Activated CD4-positive, alpha-beta memory T cell treated with anti-CD3 and anti-CD28 coated beads for 36 hours (primary cell): ENCODE measurements around the gene SMARCD3. TPM values are rescaled to one million over a fixed set of nuclear protein-coding genes. Genes with fewer than 3 reads are reported as not detected.

Experiments used
- CTCF ChIA-PET: fragments of 350-600 bp; sonication (Branson Sonifier 250); formaldehyde crosslinking; loops from one replicate; lab custom pipeline; 2021; ENCODE audit warnings: antibody characterized with exemption, inconsistent platforms; lab: Charles Lee
- POLR2A ChIA-PET: fragments of 350-600 bp; sonication (Branson Sonifier 250); formaldehyde crosslinking; loops from one replicate; lab custom pipeline; 2021; ENCODE audit warnings: antibody characterized with exemption; lab: Charles Lee
- DNase-seq: peaks from one replicate; pipeline ENCODE4 v3.0.0-alpha.2; 2020
- H3K27ac Mint-ChIP-seq: one replicate; pipeline ENCODE4 v1.8.0; 2021; ENCODE audit warnings: mixed read lengths
- H3K27me3 Mint-ChIP-seq: one replicate; pipeline ENCODE4 v1.8.0; 2021; ENCODE audit warnings: mixed read lengths
- H3K36me3 Mint-ChIP-seq: one replicate; pipeline ENCODE4 v1.8.0; 2021; ENCODE audit warnings: mixed read lengths
- H3K4me1 Mint-ChIP-seq: one replicate; pipeline ENCODE4 v1.8.0; 2021; ENCODE audit warnings: low read depth, mixed read lengths
- H3K4me3 Mint-ChIP-seq: one replicate; pipeline ENCODE4 v1.8.0; 2021; ENCODE audit warnings: mild to moderate bottlenecking, mixed read lengths
- H3K9me3 Mint-ChIP-seq: one replicate; pipeline ENCODE4 v1.8.0; 2021; ENCODE audit warnings: mixed read lengths
- intact Hi-C: fragments of 100-400 bp; cut with micrococcal nuclease; formaldehyde crosslinking; loops from one replicate; pipeline ENCODE4 v1.15.1; 2023
- total RNA-seq, 2 experiments: library from RNA; stranded (reverse); gene quantifications; one replicate each; pipeline ENCODE4 v1.2.3, GENCODE V29; 2021

Gene SMARCD3
- total RNA-seq, 2 experiments from 2014 or later = 4.4 to 5.5 TPM

DNA sequence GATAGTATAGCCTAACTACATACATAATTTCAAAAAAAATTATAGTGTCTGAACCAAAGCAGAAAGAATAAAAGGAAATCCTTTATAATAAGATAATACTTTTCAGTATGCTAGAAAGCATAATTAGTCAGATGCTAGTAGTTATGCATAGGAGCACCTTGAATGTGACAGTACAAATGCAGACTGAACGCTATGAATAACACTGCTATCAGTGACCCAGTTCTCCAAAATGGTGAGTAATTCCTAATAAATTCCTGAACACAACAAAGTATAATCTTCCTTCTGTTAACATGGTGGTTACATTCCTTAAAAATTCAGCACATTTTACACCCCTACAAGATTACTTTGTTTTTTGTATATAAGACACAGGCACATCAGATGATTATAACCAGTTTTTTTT, 17.4 kb downstream of the SMARCD3 start:
- Mint-ChIP-seq H3K27ac (no peak overlapping the region), H3K4me1 (peaks cover 48% of the 10 kb centered on the region), H3K4me3 (no peak overlapping the region), H3K36me3 (peaks cover 18% of the 10 kb centered on the region), H3K9me3 (no peaks in the 10 kb centered on the region), H3K27me3 (no peaks in the 10 kb centered on the region)
- ChIA-PET POLR2A (no interaction called here), CTCF (interaction anchor here (1.0 kb wide), 1 partner anchor 13 kb away, joined by 3 read pairs; no protein-coding TSS in a partner anchor)
- no peak for DNase-seq
- intact Hi-C loops = no loop called here

DNA sequence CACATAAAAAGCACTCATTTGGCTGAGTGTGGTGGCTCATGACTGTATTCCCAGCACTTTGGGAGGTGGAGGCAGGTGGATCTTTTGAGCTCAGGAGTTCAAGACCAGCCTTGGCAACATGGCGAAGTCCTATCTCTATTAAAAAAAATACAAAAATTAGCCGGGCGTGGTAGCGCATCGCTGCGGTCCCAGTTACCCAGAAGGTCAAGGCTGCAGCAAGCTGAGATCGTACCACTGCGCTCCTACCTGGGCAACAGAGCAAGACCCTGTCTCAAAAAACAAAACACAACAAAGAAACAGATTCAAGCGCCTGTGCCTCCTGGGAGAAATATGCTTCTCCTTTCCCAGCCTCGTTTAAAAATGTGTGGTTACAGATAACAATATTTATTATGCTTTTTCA, 19.2 kb downstream of the SMARCD3 start:
- Mint-ChIP-seq H3K27ac (no peak overlapping the region), H3K36me3 (peaks cover 27% of the 10 kb centered on the region), H3K4me1 (peaks cover 60% of the 10 kb centered on the region), H3K9me3 (no peaks in the 10 kb centered on the region), H3K4me3 (no peak overlapping the region), H3K27me3 (no peaks in the 10 kb centered on the region)
- CTCF ChIA-PET = interaction anchor here (7.4 kb wide), 1 partner anchor 14 kb away, joined by 62 read pairs; no protein-coding TSS in a partner anchor
- POLR2A ChIA-PET = no interaction called here
- intact Hi-C loops = loop anchor here (5.0 to 10.0 kb wide), 3 partner anchors 112 to 1394 kb away; partner anchors contain the start of genes RHEB and ZNF862
- no peak for DNase-seq

DNA sequence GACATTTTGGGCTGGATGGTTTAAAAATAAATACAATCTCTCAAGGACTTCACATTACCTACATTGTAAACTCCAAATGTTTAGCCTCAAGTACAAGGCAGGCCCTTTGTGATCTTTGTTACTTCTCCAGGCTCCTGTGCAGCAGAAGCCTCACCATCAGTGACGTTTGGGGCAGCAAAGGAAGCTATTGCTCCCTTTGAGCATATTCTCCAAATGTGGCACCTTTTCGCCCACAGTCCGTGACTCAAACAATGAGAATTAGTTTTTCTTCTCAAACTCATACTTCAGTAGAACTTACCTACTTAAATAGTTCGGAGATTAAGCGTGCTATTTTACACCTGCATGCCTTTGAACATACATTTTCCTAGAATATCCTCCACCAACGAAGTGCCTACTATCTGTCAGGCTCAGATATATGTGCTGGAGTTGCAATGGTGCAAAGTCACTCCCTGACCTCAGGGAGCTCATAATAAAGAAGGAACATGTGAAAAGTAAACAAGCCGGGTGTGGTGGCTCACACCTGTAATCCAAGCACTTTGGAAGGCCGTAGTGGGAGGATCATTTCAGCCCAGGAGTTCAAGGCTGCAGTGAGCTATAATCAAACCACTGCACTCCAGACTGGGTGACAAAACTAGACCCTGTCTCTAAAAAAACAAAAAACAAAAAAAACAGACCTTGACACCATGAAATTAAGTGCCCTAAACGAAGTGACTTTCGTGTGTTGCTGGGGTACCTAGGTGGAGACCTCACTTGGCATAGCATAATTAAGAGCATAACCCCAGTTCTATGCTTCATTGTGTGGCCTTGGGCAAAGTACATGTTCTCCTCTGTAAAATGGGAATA, 20.2 kb downstream of the SMARCD3 start:
- Mint-ChIP-seq H3K36me3 (peaks cover 29% of the 10 kb centered on the region), H3K4me1 (peaks cover 51% of the 10 kb centered on the region), H3K27me3 (no peaks in the 10 kb centered on the region), H3K4me3 (peak overlapping the region; percentile 99), H3K9me3 (no peaks in the 10 kb centered on the region), H3K27ac (peak overlapping the region; percentile 54)
- ChIA-PET POLR2A (interaction anchor here (1.0 to 2.3 kb wide), 3 partner anchors 9 to 113 kb away, joined by 3 to 10 read pairs (median 4); partner anchors contain the start of gene NUB1), CTCF (interaction anchor here (1.0 to 7.4 kb wide), 3 partner anchors 15 to 104 kb away, joined by 4 to 62 read pairs (median 10); no protein-coding TSS in a partner anchor)
- intact Hi-C loops = loop anchor here (5.0 to 10.0 kb wide), 3 partner anchors 111 to 1393 kb away; partner anchors contain the start of genes RHEB and ZNF862
- no peak for DNase-seq

DNA sequence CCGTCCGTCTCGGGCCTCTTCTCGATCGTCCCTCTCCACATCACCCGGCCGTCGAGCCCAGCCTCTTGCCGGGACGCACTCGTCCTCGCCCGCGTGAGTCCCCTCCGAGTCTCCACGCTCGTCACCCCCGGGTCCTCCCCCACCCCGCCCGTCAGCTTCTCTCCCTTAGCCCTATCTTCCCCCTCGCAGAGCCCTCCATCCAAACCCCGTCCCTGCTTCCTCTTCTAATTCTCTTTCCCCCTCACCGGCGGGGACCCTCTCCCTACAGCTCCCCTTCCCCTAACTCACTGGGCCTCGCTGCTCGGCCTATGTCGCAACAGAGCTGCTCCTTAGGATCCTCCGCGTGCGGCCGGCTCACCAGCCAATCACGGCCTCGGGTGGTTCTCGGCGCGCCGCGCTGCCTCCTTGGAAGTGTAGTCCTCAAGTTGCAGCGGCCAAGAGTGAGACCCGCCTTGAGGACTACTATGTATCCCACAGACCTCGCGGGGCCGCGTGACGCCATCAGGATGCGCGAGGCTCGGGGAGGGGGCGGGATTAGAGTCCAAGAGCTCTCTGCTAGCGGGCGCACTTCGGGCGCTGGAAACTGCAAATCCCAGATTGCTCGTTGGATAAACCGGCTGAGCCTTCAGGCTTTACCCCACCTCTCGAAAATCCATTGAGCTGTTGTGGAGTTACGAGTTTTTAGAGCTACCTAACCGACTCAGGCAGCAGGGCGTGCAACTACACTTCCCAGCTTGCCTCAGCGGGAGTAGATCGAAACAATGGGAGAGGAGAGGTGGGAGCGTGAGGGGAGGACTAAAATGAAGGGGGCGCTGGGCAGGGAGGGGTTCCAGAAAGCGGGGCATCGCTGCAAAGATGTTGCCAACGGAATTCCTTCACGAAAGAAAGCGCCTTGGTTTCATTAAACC, 21.4 kb downstream of the SMARCD3 start, which contains the start of gene ABCF2:
ABCF2 (minus strand) TSS at position 331 of the 908 bp plus-strand sequence. CDS start 747 bp downstream, outside the sequence.
- Mint-ChIP-seq H3K27ac (peak within 1 kb of the TSS; percentile 89), H3K36me3 (peaks cover 31% of the 10 kb centered on the region), H3K9me3 (no peaks in the 10 kb centered on the region), H3K4me1 (peaks cover 47% of the 10 kb centered on the region), H3K27me3 (no peaks in the 10 kb centered on the region), H3K4me3 (peak within 1 kb of the TSS; percentile 99)
- intact Hi-C loops = loop anchor here (1.0 to 10.0 kb wide), 7 partner anchors 18 to 1392 kb away; partner anchors contain the start of genes FASTK, RHEB and ZNF862
- ChIA-PET POLR2A (interaction anchor here (0.6 to 2.3 kb wide), 9 partner anchors 10 to 169 kb away, joined by 3 to 10 read pairs (median 3); partner anchors contain the start of genes CDK5, NUB1 and SMARCD3), CTCF (interaction anchor here (0.6 to 7.4 kb wide), 8 partner anchors 16 to 805 kb away, joined by 3 to 62 read pairs (median 4); partner anchors contain the start of genes GBX1 and NUB1)
- DNase-seq = peak; percentile 99

DNA sequence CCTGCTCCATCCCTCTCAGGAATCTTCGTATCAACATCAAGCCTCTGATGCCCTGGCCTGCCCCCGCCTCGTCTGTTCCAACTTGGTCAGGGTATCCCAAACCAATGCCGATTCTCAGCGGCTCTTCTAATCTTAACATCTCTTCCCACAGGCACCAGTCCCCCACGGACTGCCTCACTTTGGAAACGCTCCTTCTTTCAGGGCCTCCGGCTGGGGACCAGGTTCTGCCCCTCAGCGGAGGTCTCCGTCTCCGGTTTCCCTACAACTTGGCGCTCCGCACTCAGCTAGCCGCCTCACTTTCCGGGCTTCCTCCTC, 22.0 kb downstream of the SMARCD3 start:
- H3K27me3 Mint-ChIP-seq = no peaks in the 10 kb centered on the region
- no peaks in the 10 kb centered on the region for H3K9me3 Mint-ChIP-seq
- H3K4me1 Mint-ChIP-seq = peaks cover 41% of the 10 kb centered on the region
- ChIA-PET POLR2A (interaction anchor here (0.7 to 2.3 kb wide), 3 partner anchors 10 to 138 kb away, joined by 3 to 10 read pairs (median 3); no protein-coding TSS in a partner anchor), CTCF (interaction anchor here (0.6 to 7.4 kb wide), 6 partner anchors 17 to 115 kb away, joined by 3 to 62 read pairs (median 5); partner anchors contain the start of genes GBX1 and NUB1)
- peak overlapping the region; percentile 99 for H3K4me3 Mint-ChIP-seq
- intact Hi-C loops = loop anchor here (2.0 to 10.0 kb wide), 5 partner anchors 18 to 1392 kb away; partner anchors contain the start of genes RHEB and ZNF862
- peaks cover 31% of the 10 kb centered on the region for H3K36me3 Mint-ChIP-seq
- DNase-seq = no peak
- peak overlapping the region; percentile 89 for H3K27ac Mint-ChIP-seq

DNA sequence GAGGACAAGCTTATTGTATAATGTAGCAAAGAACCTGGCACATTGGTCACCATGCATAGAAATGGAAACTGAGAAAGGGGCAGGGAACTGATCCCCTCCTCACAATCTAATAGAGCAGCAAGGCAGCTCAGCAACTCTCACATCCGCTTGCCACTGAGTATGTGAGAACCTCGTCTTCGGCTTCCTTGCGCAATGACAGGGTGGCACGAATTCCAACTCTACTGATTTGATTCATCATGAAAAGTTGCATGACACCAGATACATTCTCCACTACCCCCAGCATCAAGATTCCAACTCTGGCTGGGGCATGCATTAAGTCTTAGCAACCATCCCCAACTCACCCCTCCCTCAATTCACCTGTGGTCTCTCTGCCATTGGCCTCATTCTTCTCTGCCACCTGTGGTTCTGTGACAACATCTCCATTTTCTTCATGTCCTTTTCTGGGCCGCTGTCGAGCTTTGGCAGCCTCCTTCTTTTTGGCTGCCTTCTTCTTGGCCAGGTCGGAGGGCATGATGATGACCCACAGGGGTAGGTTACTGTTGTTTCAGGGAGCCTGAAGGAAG, 22.5 kb downstream of the SMARCD3 start:
- no peak for DNase-seq
- Mint-ChIP-seq H3K4me1 (peaks cover 36% of the 10 kb centered on the region), H3K4me3 (peak overlapping the region; percentile 99), H3K27me3 (no peaks in the 10 kb centered on the region), H3K27ac (no peak overlapping the region), H3K36me3 (peaks cover 33% of the 10 kb centered on the region), H3K9me3 (no peaks in the 10 kb centered on the region)
- ChIA-PET POLR2A (interaction anchor here (0.7 to 2.3 kb wide), 2 partner anchors 11 to 138 kb away, joined by 3 to 10 read pairs; no protein-coding TSS in a partner anchor), CTCF (interaction anchor here (1.1 to 7.4 kb wide), 6 partner anchors 17 to 102 kb away, joined by 3 to 62 read pairs (median 5); partner anchors contain the start of gene GBX1)
- intact Hi-C loops = loop anchor here (2.0 to 10.0 kb wide), 5 partner anchors 19 to 1391 kb away; partner anchors contain the start of genes RHEB and ZNF862

DNA sequence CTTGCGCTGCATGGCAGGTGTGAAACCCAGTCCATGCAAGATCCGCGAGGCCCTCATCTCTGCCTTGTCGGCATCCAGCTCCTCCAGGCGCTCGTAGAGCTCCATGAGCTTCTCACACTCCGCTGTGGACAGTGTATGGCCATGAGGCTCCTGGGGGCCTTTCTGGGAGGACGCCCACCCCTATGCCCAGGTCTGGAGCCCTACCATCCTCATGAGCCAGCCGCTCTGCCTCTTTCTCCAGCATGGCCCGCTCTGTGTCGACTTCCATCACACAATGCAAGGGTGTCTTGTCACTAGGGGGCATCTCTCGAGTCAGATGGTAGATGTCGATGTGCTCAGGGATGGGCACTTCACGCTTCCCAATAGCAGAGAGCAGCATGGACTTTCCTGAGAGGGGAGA, 24.8 kb downstream of the SMARCD3 start:
- no peaks in the 10 kb centered on the region for H3K27me3 Mint-ChIP-seq
- H3K27ac Mint-ChIP-seq = no peak overlapping the region
- POLR2A ChIA-PET = no interaction called here

DNA sequence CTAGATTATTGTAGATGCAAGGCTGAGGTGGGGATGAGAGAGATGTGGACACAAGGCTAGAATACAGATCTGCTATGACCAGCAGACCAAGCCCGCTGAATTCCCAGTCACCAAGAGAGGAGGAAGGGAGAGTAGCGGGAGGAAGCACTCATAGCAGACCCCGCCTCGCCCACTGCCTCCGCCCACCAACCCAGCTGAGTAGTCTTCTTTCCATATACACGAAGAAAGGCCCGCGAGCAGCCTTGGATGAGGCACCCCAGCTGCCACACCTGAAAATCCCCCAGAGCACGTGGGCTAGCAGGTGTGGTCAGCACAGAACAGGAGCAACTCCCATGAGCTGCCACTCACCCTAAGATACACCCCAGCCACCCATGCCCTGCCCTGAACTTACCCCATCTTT, 30.3 kb downstream of the SMARCD3 start:
- no peak for DNase-seq
- Mint-ChIP-seq H3K27ac (no peak overlapping the region), H3K27me3 (no peaks in the 10 kb centered on the region), H3K4me3 (no peak overlapping the region), H3K36me3 (peaks cover 62% of the 10 kb centered on the region), H3K4me1 (no peaks in the 10 kb centered on the region), H3K9me3 (no peaks in the 10 kb centered on the region)
- CTCF ChIA-PET = interaction anchor here (0.8 kb wide), 1 partner anchor 25 kb away, joined by 3 read pairs; no protein-coding TSS in a partner anchor
- POLR2A ChIA-PET = no interaction called here
- intact Hi-C loops = no loop called here

More for the DNA sequence above, 24.8 kb downstream of the SMARCD3 start:
- Mint-ChIP-seq H3K4me3 (no peak overlapping the region), H3K36me3 (peaks cover 48% of the 10 kb centered on the region), H3K4me1 (peaks cover 36% of the 10 kb centered on the region), H3K9me3 (no peaks in the 10 kb centered on the region)
- intact Hi-C loops = loop anchor here (10.0 kb wide), 1 partner anchor 1389 kb away; the partner anchor contains the start of gene ZNF862
- DNase-seq = no peak
- CTCF ChIA-PET = interaction anchor here (1.7 to 7.4 kb wide), 2 partner anchors 20 to 100 kb away, joined by 3 to 62 read pairs; no protein-coding TSS in a partner anchor

DNA sequence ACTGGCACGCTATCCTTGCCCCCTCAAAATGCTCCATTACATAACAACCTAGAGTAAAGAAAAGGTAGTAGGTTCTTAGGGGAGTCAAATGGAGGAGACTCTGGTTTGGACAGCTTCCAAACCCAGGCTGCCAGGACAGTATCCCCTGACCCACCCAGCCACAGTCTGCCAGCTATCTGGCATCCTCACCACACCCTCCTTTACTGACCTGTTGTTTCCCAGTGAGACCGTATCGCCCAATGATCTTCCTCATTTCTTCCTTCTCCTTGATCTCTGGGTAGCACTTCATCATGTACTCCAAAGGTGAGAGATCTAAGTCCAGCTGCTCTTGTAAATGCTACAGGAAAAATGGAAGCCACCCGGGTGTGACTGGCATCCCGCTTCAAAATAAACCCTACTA, 33.1 kb downstream of the SMARCD3 start:
- Mint-ChIP-seq H3K27me3 (no peaks in the 10 kb centered on the region), H3K36me3 (peaks cover 52% of the 10 kb centered on the region), H3K4me1 (no peaks in the 10 kb centered on the region), H3K9me3 (no peaks in the 10 kb centered on the region), H3K4me3 (no peak overlapping the region), H3K27ac (no peak overlapping the region)
- ChIA-PET CTCF (interaction anchor here (1.0 kb wide), 1 partner anchor 46 kb away, joined by 3 read pairs; no protein-coding TSS in a partner anchor), POLR2A (no interaction called here)
- no peak for DNase-seq
- intact Hi-C loops = no loop called here

DNA sequence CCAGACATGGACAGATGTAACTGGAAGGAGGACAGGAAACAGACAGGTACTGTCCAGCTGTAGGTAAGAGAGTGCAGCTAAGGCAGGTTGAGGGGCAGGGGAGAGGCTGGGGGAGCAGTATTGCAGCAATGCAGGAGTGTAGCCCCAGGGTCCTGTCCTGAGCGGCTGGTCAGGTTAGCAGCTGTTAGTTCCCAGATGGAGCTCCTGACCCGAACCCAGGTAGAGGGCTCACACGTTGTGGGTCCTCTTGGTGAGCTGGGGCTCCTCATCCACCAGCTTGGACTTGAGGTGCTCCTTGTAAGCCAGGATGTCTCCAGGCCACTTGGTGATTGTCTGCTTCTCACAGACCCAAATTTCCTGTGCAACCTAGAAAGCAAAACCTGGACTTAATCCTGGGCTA, 34.7 kb downstream of the SMARCD3 start:
- ChIA-PET POLR2A (no interaction called here), CTCF (interaction anchor here (2.2 kb wide), 1 partner anchor 31 kb away, joined by 8 read pairs; no protein-coding TSS in a partner anchor)
- DNase-seq = no peak
- H3K27me3 Mint-ChIP-seq = no peaks in the 10 kb centered on the region
- intact Hi-C loops = no loop called here
- H3K4me1 Mint-ChIP-seq = no peaks in the 10 kb centered on the region
- peaks cover 44% of the 10 kb centered on the region for H3K36me3 Mint-ChIP-seq
- H3K9me3 Mint-ChIP-seq = no peaks in the 10 kb centered on the region
- H3K4me3 Mint-ChIP-seq = no peak overlapping the region
- no peak overlapping the region for H3K27ac Mint-ChIP-seq
